ENCODE measurements around the gene MACROD2.

GRCh38 chr20:15045246-15045645, 1049.9 kb downstream of the MACROD2 start:
- TF ChIP-seq CTCF (IDR thresholded peaks at IDR 0.05): no peak
- TF ChIP-seq POLR2A (IDR thresholded peaks at IDR 0.05): no peak
